Cardiac fibroblast (primary cell): Measurements from ENCODE around the gene CNNM2.

Source experiments
- DNase-seq, 2 donors: peaks; one replicate each; pipeline versions ENCODE4 v3.0.0 to v3.0.0-alpha.2; 2010; ENCODE audit warnings: low read depth in 2 of 2
- H3K4me3 ChIP-seq, 2 donors: replicated peaks in 1 of 2; 1 replicate in 1 of 2; 2 replicates in 1 of 2; pipeline ENCODE4 v1.5.1; 2011; ENCODE audit warnings: low read depth in 2 of 2, low read length in 2 of 2, mild to moderate bottlenecking in 2 of 2, moderate library complexity in 1 of 2
- CTCF ChIP-seq: IDR thresholded peaks from one replicate; pipeline ENCODE4 v1.5.1; 2011; ENCODE audit warnings: low read depth, mild to moderate bottlenecking, low read length, inconsistent platforms

CNNM2 gene

GRCh38 chr10:103083977-103084320, 165.9 kb downstream of the CNNM2 start:
- H3K4me3 ChIP-seq, result no peak overlapping the region
- no peak for TF ChIP-seq CTCF
- DNase-seq, result no peak

- H3K4me3 ChIP-seq, result no peak overlapping the region
- DNase-seq, result no peak
- TF ChIP-seq CTCF, result no peak
Observed at GRCh38 chr10:103086261-103086660, 168.2 kb downstream of the CNNM2 start.

GRCh38 chr10:103086799-103087198, 168.7 kb downstream of the CNNM2 start:
- no peak for TF ChIP-seq CTCF
- DNase-seq, result no peak
- no peak overlapping the region for H3K4me3 ChIP-seq

GRCh38 chr10:103089493-103089892, 171.4 kb downstream of the CNNM2 start:
- H3K4me3 ChIP-seq, result no peak overlapping the region
- no peak for DNase-seq
- no peak for TF ChIP-seq CTCF

- DNase-seq, result no peak
- no peak overlapping the region for H3K4me3 ChIP-seq
- TF ChIP-seq CTCF, result no peak
Observed at GRCh38 chr10:103090911-103091310, 172.8 kb downstream of the CNNM2 start.

- H3K4me3 ChIP-seq, result no peak overlapping the region
- TF ChIP-seq CTCF, result no peak
- DNase-seq, result no peak
Observed at GRCh38 chr10:103095005-103095404, 176.9 kb downstream of the CNNM2 start.

- H3K4me3 ChIP-seq, result no peak overlapping the region
- no peak for DNase-seq
- no peak for TF ChIP-seq CTCF
Observed at GRCh38 chr10:103096130-103096529, 178.0 kb downstream of the CNNM2 start.
